Transverse colon (tissue), 4 donors: ENCODE data around the gene RERE.

Experiments
- CTCF ChIP-seq, 5 experiments: fragments of 200-600 bp in 3 of 5; fragments of 450-650 bp in 2 of 5; sonication (generic) in 3 of 5; IDR thresholded peaks; 1 replicate in 2 of 5; 2 replicates in 3 of 5; pipeline ENCODE4 v1.5.1; 2016 to 2017; ENCODE audit warnings: antibody characterized with exemption in 5 of 5, inconsistent platforms in 3 of 5, mild to moderate bottlenecking in 2 of 5, moderate library complexity in 1 of 5
- POLR2A ChIP-seq: fragments of 450-650 bp; IDR thresholded peaks from one replicate; pipeline ENCODE4 v1.6.1; 2016; ENCODE audit warnings: antibody characterized with exemption, mild to moderate bottlenecking, moderate library complexity
- POLR2AphosphoS5 ChIP-seq, 3 donors: sonication (generic); formaldehyde crosslinking; IDR thresholded peaks; one replicate each; pipeline ENCODE4 v1.6.1; 2016; ENCODE audit warnings: antibody characterized with exemption in 3 of 3

- TF ChIP-seq CTCF (IDR thresholded peaks at IDR 0.05) (no peak), POLR2A (no peak), POLR2AphosphoS5 (IDR thresholded peaks at IDR 0.05) (no peak)
Measured at GRCh38 chr1:8765198-8765597, 52.2 kb downstream of the RERE start.
